HFFc6 (cell line): ENCODE results near the gene IP6K1. TPM values are rescaled to one million over a fixed set of nuclear protein-coding genes. Genes with fewer than 3 reads are reported as not detected.
"Not testable (repeated sequence)": the region's sequence is repeated elsewhere in the genome, so short reads cannot be mapped to it uniquely, and the experiment has no call there.

Experiments used
- DNase-seq: peaks from one replicate; pipeline ENCODE4 v3.0.0-alpha.2; 2018
- H3K27ac Mint-ChIP-seq: 2 replicates; pipeline ENCODE4 v1.8.0; 2020; ENCODE audit warnings: mild to moderate bottlenecking, mixed read lengths
- H3K27me3 Mint-ChIP-seq: 2 replicates; pipeline ENCODE4 v1.8.0; 2021; ENCODE audit warnings: mild to moderate bottlenecking, moderate library complexity, mixed read lengths; ENCODE audit not compliant: insufficient read depth
- H3K36me3 Mint-ChIP-seq: 2 replicates; pipeline ENCODE4 v1.8.0; 2021; ENCODE audit warnings: low read depth, mixed read lengths
- H3K4me1 Mint-ChIP-seq: 2 replicates; pipeline ENCODE4 v1.8.0; 2020; ENCODE audit warnings: low read depth, mixed read lengths
- H3K4me3 Mint-ChIP-seq: 2 replicates; pipeline ENCODE4 v1.8.0; 2020; ENCODE audit warnings: mild to moderate bottlenecking, moderate library complexity, mixed read lengths
- H3K9me3 Mint-ChIP-seq: 2 replicates; pipeline ENCODE4 v1.8.0; 2020; ENCODE audit warnings: mild to moderate bottlenecking, mixed read lengths
- CTCF ChIP-seq: fragments of 200-600 bp; sonication (generic); IDR thresholded peaks from 2 replicates; pipeline ENCODE4 v1.5.0; 2021; ENCODE audit warnings: antibody characterized with exemption, mild to moderate bottlenecking
- total RNA-seq, 6 experiments: library from RNA; stranded (reverse); fragmentation: NEBNext Ultra II Directional; extraction: Animal tissue kit (Norgen Biotek cat#: 25700); gene quantifications; 2 replicates in 1 of 6; 3 replicates in 5 of 6; pipeline ENCODE4 v1.2.3, GENCODE V29; 2021

IP6K1 gene
- total RNA-seq, 6 experiments from 2014 or later = 29.8 to 43.7 (median 38.4) TPM

DNA sequence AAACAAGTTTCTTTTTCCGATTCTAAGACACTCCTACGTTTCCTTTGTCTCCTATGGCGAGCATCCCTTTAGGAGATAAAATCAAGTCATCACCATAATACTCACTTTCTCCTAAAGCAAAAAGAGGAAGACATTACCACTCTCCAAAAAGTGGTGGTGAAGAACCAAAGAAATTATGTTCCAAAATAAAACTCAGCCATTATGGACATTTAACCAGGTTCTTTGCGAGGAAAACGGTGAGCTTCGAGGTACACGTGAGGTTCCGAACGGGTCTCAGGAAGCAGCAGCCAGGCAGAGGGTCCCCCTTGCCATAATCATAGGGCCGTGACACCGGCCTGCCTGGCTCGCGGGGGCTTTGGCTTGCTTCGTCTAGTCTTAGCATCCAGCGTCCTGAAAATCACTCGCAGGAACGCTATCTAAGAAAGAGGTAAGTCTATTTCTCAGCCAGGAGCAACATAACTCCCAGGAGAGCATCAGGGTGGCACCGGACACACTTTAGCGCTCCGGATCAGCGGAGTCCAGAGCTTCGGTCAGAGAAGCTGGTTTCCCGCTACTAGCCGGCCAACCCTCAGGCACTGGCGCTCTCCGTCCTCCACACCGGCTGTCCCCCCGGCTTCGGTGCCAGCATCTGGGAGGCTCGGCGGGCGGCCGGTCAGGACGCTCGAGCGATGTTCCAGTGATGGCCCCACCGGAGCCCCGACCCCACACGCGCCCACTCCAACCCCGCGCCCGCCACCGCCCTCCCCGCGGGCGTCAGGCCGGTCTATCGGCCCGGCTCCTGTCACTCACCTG, 581 bp downstream of the IP6K1 start:
- peaks cover 13% of the 10 kb centered on the region for H3K36me3 Mint-ChIP-seq

DNA sequence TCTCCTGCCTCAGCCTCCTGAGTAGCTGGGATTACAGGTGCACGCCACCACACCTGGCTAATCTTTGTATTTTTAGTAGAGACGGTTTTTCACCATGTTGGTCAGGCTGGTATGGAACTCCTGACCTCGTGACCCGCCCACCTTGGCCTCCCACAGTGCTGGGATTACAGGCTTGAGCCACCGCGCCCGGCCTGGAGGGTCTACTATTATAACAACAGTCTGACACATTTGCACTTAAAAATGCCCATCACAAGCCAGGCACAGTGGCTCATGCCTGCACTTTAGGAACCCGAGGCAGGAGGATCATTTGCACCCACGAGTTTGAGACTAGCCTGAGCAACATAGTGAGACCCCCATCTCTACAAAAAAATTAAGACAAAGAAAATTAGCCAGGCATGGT, 4.1 kb downstream of the IP6K1 start:
- H3K27ac Mint-ChIP-seq, H3K4me3 Mint-ChIP-seq, H3K9me3 Mint-ChIP-seq: not testable (repeated sequence)

More for the DNA sequence above, 581 bp downstream of the IP6K1 start:
- Mint-ChIP-seq H3K9me3 (no peaks in the 10 kb centered on the region), H3K27me3 (peaks cover 2% of the 10 kb centered on the region), H3K4me3 (peak overlapping the region; percentile 97), H3K27ac (peak overlapping the region; percentile 82), H3K4me1 (peaks cover 32% of the 10 kb centered on the region)
- no peak for TF ChIP-seq CTCF
- DNase-seq = peak; percentile 36

DNA sequence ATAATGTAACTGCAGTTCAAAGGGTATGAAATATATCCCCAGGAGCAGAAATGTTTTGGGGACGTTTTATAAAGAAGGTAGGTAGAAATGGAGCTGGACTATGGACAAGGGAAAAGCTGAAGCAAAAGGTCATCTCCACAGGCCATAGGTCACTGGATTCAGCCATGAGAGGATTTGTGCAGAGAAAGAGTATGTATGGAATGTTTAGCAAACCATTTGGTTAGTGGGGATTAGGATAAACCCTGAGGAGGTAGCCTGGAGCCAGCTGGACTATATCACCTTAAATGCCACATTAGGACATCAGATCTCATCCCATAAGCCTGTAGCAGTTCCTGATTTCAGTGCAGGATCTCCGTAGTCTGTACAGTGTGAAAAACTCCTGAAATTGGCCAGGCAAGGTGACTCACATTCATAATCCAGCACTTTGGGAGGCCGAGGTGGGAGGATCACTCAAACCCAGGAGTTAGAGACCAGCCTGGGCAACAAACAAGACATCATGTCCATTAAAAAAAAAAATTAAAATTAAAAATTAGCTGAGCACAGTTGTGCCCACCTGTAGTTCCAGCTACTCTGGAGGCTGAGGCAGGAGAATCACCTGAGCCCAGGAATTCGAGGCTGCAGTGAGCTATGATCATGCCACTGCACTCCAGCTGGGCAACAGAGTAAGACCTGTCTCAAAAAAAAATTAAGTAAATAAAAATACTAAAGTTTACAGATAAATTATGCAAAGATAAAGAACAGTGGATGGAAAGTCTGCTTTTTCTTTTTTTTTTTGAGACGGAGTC, 4.7 kb downstream of the IP6K1 start:
- H3K4me3 Mint-ChIP-seq = no peak overlapping the region
- H3K4me1 Mint-ChIP-seq = peaks cover 28% of the 10 kb centered on the region
- peaks cover 23% of the 10 kb centered on the region for H3K36me3 Mint-ChIP-seq
- peaks cover under 1% of the 10 kb centered on the region; the same call in 1 of the 2 replicates for H3K27me3 Mint-ChIP-seq
- H3K9me3 Mint-ChIP-seq = no peaks in the 10 kb centered on the region
- H3K27ac Mint-ChIP-seq = 0 out of 2 replicates have a peak overlapping the region, but pooled peaks have one; percentile 21
- DNase-seq = no peak
- no peak for TF ChIP-seq CTCF

More for the DNA sequence above, 4.1 kb downstream of the IP6K1 start:
- H3K27me3 Mint-ChIP-seq, DNase-seq: not testable (repeated sequence)
- Mint-ChIP-seq H3K4me1 (peaks cover 35% of the 10 kb centered on the region), H3K36me3 (peaks cover 23% of the 10 kb centered on the region)

DNA sequence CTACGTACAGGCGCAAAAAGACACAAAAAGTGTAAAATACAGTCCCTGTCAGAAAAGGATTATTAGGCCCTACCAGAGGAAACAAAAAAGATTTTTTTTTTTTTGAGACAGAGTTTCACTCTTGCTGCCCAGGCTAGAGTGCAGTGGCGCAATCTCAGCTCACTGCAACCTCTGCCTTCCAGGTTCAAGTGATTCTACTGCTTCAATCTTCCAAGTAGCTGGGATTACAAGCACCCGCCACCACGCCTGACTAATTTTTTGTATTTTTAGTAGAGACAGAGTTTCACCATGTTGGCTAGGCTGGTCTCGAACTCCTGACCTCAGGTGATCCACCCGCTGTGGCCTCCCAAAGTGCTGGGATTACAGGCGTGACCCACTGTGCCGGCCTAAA, 5.4 kb downstream of the IP6K1 start:
- H3K27ac Mint-ChIP-seq, DNase-seq: not testable (repeated sequence)

GRCh38 chr3:49780080-49780974, 6.0 kb downstream of the IP6K1 start:
- Mint-ChIP-seq H3K4me3 (no peak overlapping the region), H3K4me1 (peaks cover 29% of the 10 kb centered on the region), H3K27ac (no peak overlapping the region), H3K9me3 (no peaks in the 10 kb centered on the region), H3K36me3 (peaks cover 17% of the 10 kb centered on the region), H3K27me3 (no peaks in the 10 kb centered on the region)
- DNase-seq = no peak
- TF ChIP-seq CTCF = no peak

More for the DNA sequence above, 5.4 kb downstream of the IP6K1 start:
- H3K9me3 Mint-ChIP-seq, H3K4me3 Mint-ChIP-seq, H3K27me3 Mint-ChIP-seq: not testable (repeated sequence)
- peaks cover 23% of the 10 kb centered on the region for H3K36me3 Mint-ChIP-seq
- H3K4me1 Mint-ChIP-seq = peaks cover 27% of the 10 kb centered on the region
